NCI-H1048 (cell line): ENCODE measurements around the gene C19orf53.
"Not testable (repeated sequence)": the region's sequence is repeated elsewhere in the genome, so short reads cannot be mapped to it uniquely, and the experiment has no call there.

ENCODE experiments used
- DNase-seq: peaks from one replicate; lab custom pipeline; 2025; lab: John Stamatoyannopoulos, UW

The C19orf53 gene

GRCh38 chr19:13774217-13775191 lies at the start of gene C19orf53:
C19orf53 (plus strand) TSS chr19:13774456; CDS start chr19:13774478, 22 bp downstream.
- peak; percentile 61 for DNase-seq

DNA sequence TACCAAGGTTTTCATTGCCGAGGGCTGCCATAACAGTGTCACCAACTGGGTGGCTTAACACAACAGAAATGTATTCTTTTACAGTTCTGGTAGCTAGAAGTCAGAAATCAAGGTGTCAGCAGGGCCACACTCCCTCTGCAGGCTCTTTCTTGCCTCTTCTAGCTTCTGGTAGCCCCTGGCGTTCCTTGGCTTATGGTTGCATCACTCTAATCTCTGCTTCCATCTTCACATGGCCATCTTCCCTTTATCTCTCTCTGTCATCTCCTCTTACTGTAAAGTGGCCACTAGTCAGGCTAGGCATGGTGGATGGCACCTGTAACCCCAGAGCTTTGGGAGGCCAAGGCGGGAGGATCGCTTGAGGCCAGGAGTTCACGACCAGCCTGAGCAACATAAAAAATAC lies 47.9 kb upstream of the C19orf53 start:
- no peak for DNase-seq

GRCh38 chr19:13727798-13728197 lies 46.5 kb upstream of the C19orf53 start:
- DNase-seq = no peak

GRCh38 chr19:13729859-13730258 lies 44.4 kb upstream of the C19orf53 start:
- DNase-seq = no peak

DNA sequence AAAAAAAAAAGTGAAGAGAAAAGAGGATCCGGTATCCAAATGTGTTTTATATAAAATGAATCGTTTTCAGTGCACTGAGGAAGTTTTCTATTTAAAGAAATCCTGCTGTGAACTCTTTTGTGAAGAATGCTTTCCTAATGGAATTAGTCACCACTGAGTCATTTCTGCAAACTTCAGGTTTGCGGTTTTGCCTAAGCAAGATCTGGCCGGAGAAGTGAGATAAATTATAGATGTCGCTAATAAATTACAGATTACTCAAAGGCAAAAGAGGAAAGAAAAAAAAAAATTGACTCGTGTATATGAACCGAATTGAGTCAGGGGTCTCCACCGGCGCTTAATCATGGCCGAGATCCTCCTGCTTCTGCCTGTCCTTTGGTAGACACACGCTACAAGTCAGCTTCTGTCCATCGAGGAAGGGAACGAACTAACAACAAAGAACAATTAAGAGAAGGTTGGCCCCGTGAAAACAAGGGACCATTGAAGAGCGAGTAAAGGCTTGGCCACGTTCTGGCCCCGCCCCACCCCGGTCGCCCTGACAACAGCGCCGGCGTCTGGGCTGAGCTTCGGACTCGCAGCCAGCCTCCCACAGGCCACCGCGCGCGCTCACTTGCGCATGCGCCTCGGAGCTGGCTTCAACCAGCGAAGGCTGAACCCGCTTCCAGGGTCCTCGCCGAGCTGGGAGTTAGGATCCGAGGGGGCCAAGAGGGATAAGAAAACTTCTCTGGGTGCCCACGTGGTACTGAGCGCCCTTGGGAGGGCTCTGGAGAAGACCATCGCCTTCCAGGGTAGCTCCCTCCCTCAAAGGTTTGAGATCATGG lies 42.9 kb upstream of the C19orf53 start:
- DNase-seq = peak; percentile 90

GRCh38 chr19:13732337-13732736 lies 41.9 kb upstream of the C19orf53 start:
- DNase-seq = no peak

DNA sequence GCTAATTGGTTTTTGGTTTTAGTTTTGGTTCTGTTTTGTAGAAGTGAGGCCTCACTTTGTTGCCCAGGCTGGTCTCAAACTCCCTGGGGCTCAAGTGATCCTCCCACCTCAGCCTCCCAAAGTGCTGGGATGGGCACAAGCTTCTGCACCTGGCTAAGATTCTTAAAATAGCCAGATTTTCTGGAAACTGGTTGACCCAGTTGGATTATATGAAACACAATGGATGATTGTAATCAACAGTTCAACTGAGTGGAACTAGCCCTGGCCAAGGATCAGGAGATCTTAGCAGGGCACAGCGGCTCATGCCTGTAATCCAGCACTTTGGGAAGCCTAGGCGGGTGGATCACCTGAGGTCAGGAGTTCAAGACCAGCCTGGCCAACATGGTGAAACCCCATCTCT lies 39.5 kb upstream of the C19orf53 start:
- no peak for DNase-seq

DNA sequence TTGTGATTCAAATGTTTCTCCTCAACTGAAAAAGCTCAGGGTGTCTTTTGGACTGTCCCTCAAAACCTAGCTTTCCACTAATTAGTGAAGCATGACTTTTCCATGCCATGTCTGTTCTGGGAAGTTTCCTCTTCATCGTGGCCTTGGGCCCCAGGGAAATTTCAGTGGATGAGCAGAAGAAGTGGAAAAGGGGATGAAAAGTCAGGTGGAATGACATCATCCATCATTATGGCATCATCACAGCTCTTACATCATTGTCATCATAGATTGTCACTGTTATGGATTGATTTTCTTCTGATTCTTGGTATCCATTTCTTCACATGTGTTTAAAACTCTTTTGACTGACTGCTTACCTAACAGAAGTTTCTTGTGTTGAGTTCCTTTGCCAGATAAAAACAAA lies 36.2 kb upstream of the C19orf53 start:
- DNase-seq = no peak

DNA sequence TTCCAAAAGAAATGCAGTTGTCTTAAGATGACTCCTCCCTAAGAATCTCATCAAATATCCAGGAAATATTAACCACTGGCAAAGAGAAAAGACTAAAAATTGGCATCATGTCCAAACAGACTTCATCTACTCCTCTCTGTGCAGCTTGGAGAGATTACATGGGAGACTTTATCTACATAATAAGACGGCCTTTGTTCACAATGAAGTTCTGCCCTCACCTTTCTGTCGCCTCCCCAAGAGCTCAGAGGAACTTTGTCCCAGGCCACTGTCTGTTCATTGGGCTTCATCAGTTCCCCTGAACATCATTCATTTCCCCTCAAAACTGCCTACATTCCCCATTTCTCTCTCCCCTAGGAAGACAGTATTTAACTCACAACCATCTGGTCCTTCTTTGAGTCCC lies 32.4 kb upstream of the C19orf53 start:
- no peak for DNase-seq

GRCh38 chr19:13742756-13743155 lies 31.5 kb upstream of the C19orf53 start:
- DNase-seq = no peak

- DNase-seq = no peak
Measured at GRCh38 chr19:13744174-13744573, 30.1 kb upstream of the C19orf53 start.

GRCh38 chr19:13747098-13747453 lies 27.2 kb upstream of the C19orf53 start:
- DNase-seq = no peak

DNA sequence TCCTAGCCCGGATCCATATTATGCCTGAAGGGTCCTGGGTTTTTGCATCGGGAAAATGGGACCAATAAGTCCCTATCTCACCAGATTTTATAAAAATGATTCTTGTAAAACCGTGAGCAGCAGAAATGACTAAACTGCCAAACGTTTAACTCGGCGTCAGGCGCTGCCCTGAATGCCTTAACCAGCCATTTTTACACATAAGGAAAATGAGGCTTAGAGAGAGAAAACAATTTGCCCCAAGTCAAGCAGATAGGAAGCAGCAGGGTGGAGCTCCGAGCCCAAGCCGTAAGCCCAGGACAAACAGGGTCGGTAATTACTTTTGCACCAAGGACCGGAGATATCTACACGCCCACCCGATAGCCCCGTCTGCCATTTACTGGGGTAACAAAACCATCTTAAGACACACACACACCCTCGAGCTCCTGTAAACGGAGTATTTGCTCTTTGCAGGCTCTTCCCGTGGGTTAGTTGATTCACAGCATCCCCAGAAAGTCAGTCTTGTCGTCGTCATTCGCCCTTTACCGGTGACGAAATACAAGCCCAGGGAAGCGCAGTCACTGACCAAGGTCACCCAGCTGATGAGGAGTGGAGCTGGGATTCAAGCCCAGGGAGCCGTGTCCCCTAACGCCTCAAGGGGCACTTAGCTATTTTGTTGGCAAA lies 26.0 kb upstream of the C19orf53 start:
- no peak for DNase-seq

DNA sequence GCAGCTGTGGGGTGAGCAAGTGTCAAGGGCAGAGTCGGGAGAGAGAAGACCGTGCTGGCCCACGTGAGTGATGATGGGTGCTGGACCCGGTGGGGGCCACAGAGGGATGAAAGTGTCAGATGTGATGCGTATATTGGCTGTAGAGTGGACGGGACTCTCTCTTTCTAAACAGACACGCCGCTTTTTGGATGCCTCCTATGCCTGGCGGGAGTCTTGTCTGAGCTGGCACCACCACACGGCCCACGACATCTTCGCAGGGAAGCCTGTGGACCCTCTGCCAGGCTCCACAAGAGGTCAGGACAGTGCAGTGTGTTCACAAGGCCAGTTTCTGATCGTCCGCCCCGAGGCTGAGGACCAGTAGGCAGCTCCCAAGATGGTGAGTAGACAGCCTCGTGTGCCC lies 22.8 kb upstream of the C19orf53 start:
- DNase-seq = no peak

GRCh38 chr19:13753622-13754021 lies 20.6 kb upstream of the C19orf53 start:
- not testable (repeated sequence) for DNase-seq

- DNase-seq = no peak
Measured at GRCh38 chr19:13756210-13756609, 18.0 kb upstream of the C19orf53 start.

DNA sequence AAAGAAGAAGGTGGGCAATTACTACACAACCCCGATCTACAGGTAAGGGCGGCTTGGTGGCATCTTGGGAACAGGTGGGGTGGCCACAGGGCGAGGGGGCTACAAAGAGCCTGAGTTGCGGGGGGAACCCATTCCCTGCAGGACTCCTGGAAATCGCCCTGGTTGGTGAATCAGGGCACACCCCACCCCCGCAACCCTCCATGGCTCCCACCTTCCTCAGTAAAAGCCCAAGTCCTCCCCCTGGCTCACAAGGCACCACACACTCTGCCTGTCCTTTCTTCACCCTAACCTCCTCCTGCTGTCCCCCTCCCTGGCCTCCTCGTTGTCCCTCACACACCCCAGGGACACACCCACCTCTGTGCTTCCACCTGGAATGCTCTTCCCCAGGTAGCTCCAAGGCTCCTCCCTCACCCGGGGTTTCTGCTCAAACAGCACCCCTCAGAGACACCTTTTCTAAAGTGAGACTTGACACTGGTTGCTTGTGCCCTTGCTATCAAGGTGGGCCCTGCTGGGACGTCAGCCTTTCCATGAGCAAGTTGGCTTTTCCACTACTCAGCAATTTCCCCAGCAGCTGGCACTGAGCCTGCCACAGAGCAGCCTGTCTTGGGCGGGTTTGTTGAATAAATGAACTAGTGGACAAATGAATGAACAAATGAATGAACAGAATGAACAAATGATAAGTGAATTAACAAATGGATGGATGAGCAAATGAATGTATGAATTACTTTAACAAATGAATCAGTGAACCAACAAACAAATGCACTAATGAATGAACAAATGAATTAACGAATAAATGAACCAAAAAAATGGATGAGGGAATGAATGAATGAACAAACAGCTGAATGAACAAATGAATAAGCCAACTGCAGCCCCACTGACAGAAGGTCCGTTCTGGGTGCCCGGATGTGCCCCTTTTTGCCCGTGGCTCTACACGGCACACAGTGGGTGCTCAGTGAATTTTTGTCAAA lies 16.2 kb upstream of the C19orf53 start:
- DNase-seq = no peak

DNA sequence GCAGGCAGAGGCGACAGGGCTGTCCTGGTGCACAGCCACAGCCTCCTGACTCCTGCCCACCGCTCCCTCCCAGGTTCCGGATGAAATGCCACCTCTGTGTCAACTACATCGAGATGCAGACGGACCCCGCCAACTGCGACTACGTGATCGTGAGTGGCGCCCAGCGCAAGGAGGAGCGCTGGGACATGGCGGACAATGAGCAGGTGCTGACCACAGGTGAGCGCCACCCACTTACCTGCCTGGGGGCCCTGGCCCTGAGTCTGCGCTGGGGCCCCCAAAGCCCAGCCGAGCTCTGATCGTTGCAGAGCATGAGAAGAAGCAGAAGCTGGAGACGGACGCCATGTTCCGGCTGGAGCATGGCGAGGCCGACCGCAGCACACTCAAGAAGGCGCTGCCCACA lies 15.5 kb upstream of the C19orf53 start:
- DNase-seq = no peak

GRCh38 chr19:13761423-13761822 lies 12.8 kb upstream of the C19orf53 start:
- DNase-seq = no peak

- DNase-seq = no peak
Measured at GRCh38 chr19:13762635-13763235, 11.5 kb upstream of the C19orf53 start.

GRCh38 chr19:13763265-13763664 lies 11.0 kb upstream of the C19orf53 start:
- no peak for DNase-seq
